Type B pancreatic cell (in vitro differentiated cells): ENCODE results near the gene ST8SIA6. TPM values are rescaled to one million over a fixed set of nuclear protein-coding genes. Genes with fewer than 3 reads are reported as not detected.

ENCODE experiments used
- DNase-seq: peaks from one replicate; pipeline ENCODE4 v3.0.0; 2021; ENCODE audit warnings: mixed read lengths; ENCODE audit not compliant: unreplicated experiment; ENCODE audit errors: extremely low spot score
- H3K27ac Mint-ChIP-seq: 2 replicates; pipeline ENCODE4 v1.8.0; 2021; ENCODE audit warnings: mild to moderate bottlenecking, mixed read lengths
- H3K27me3 Mint-ChIP-seq: 2 replicates; pipeline ENCODE4 v1.8.0; 2021; ENCODE audit warnings: mixed read lengths
- H3K36me3 Mint-ChIP-seq: 2 replicates; pipeline ENCODE4 v1.8.0; 2021; ENCODE audit warnings: mixed read lengths
- H3K4me1 Mint-ChIP-seq: one replicate; pipeline ENCODE4 v1.8.0; 2021; ENCODE audit warnings: mixed read lengths; ENCODE audit not compliant: unreplicated experiment
- H3K4me3 Mint-ChIP-seq: 2 replicates; pipeline ENCODE4 v1.8.0; 2021; ENCODE audit warnings: mild to moderate bottlenecking, mixed read lengths
- H3K9me3 Mint-ChIP-seq: 2 replicates; pipeline ENCODE4 v1.8.0; 2021; ENCODE audit warnings: mixed read lengths
- CTCF ChIP-seq: fragments of 200-600 bp; sonication (generic); conservative IDR thresholded peaks from 2 replicates; pipeline ENCODE4 v1.5.0; 2021; ENCODE audit warnings: antibody characterized with exemption, mild to moderate bottlenecking
- total RNA-seq: library from RNA; stranded (reverse); gene quantifications from 2 replicates; pipeline ENCODE4 v1.2.1, GENCODE V29; 2021; ENCODE audit warnings: low replicate concordance

Gene ST8SIA6
- total RNA-seq, 1 donor from 2014 or later: 1.8 TPM

DNA sequence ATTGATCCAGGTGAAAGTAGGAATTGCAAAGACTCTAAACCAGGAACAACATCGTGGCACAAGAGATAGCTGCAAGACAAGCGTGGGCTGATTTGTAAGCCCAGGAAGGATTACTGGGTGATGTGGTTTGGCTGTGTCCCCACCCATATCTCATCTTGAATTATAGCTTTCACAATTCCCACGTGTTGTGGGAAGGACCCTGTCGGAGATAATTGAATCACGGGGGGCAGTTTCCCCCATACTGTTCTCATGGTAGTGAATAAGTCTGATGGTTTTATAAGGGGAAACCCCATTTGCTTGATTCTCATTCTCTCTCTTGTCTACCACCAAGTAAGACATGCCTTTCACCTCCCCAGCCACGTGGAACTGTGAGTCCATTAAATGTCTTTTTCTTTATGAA, 59.5 kb downstream of the ST8SIA6 start:
- Mint-ChIP-seq H3K27me3 (no peaks in the 10 kb centered on the region), H3K27ac (no peak overlapping the region), H3K36me3 (no peaks in the 10 kb centered on the region)

GRCh38 chr10:17387861-17388503, 66.4 kb downstream of the ST8SIA6 start:
- H3K27me3 Mint-ChIP-seq: no peaks in the 10 kb centered on the region
- no peaks in the 10 kb centered on the region for H3K36me3 Mint-ChIP-seq
- peaks cover 33% of the 10 kb centered on the region for H3K4me1 Mint-ChIP-seq
- H3K9me3 Mint-ChIP-seq: no peaks in the 10 kb centered on the region
- no peak for DNase-seq
- H3K4me3 Mint-ChIP-seq: peak overlapping the region; percentile 50
- TF ChIP-seq CTCF: no peak
- peak overlapping the region; percentile 70 for H3K27ac Mint-ChIP-seq

More for the DNA sequence above, 59.5 kb downstream of the ST8SIA6 start:
- DNase-seq: no peak
- Mint-ChIP-seq H3K9me3 (no peaks in the 10 kb centered on the region), H3K4me1 (no peaks in the 10 kb centered on the region), H3K4me3 (no peak overlapping the region)
- no peak for TF ChIP-seq CTCF

DNA sequence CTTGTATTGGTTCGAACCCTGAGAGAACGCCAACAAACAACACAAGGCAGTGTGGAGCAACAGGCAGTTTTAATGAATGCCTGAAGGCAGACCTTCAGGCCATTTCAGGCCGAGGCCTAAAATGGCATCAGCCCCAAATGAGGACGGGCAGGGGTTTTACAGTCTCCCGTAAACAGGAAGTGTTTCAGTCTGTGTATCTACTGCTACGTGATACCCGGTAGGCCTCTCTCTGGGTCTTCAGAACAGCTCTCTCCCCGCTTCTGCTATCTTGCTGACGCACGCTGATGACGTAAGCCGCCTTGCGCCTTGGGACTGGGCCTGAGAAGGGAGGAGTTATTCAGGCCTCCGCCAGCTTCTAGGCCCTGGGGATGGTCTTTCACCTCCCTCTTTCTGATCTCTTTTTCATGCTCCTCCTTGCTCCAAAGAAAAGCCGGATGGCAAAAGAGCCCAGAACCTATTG, 67.7 kb downstream of the ST8SIA6 start:
- Mint-ChIP-seq H3K9me3 (no peaks in the 10 kb centered on the region), H3K27me3 (no peaks in the 10 kb centered on the region), H3K4me3 (no peak overlapping the region), H3K4me1 (peaks cover 33% of the 10 kb centered on the region), H3K36me3 (no peaks in the 10 kb centered on the region), H3K27ac (no peak overlapping the region)
- TF ChIP-seq CTCF: no peak
- no peak for DNase-seq

DNA sequence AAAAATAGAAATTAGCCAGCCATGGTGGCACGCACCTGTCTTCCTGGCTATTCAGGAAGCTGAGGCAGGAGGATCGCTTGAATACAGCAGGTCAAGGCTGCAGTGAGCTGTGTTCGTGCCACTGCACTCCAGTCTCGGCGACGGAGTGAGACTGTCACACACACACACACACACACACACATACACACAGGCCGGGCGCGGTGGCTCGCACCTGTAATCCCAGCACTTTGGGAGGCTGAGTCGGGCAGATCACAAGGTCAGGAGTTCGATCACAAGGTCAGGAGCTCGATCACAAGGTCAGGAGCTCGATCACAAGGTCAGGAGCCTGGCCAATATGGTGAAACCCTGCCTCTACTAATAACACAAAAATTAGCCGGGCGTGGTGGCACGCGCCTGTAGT, 68.4 kb downstream of the ST8SIA6 start:
- Mint-ChIP-seq H3K9me3 (no peaks in the 10 kb centered on the region), H3K4me3 (no peak overlapping the region), H3K4me1 (peaks cover 33% of the 10 kb centered on the region), H3K27me3 (no peaks in the 10 kb centered on the region), H3K36me3 (no peaks in the 10 kb centered on the region), H3K27ac (no peak overlapping the region)
- DNase-seq: no peak
- TF ChIP-seq CTCF: no peak

DNA sequence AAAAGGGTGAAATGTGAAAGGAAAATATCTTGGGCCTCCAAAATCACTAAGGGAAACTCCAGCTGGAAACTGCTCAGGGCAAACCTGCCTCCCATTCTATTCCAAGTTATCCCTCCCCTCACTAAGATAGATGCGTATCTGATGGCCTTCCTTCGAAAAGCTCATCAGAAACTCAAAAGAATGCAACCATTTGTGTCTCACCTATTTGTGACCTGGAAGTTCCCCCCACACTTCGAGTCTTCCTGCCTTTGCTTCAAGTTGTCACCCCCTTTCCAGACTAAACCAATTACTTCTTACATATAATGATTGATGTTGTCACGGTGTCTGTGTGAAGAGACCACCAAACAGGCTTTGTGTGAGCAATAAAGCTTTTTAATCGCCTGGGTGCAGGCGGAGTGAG, 69.3 kb downstream of the ST8SIA6 start:
- H3K36me3 Mint-ChIP-seq: no peaks in the 10 kb centered on the region
- TF ChIP-seq CTCF: no peak
- H3K4me1 Mint-ChIP-seq: peaks cover 33% of the 10 kb centered on the region
- H3K4me3 Mint-ChIP-seq: no peak overlapping the region
- H3K9me3 Mint-ChIP-seq: no peaks in the 10 kb centered on the region
- DNase-seq: no peak
- no peak overlapping the region for H3K27ac Mint-ChIP-seq
- no peaks in the 10 kb centered on the region for H3K27me3 Mint-ChIP-seq
